GM19395 (cell line): ENCODE data around the gene PHF12.
"Not testable (repeated sequence)": the region's sequence is repeated elsewhere in the genome, so short reads cannot be mapped to it uniquely, and the experiment has no call there.

ENCODE experiments used
- ATAC-seq: cut with Tn5 transposase; IDR thresholded peaks from one replicate; pipeline ENCODE4 v1.9.1; 2021; ENCODE audit warnings: mild to moderate bottlenecking, moderate library complexity; ENCODE audit not compliant: unreplicated experiment

Gene PHF12

DNA sequence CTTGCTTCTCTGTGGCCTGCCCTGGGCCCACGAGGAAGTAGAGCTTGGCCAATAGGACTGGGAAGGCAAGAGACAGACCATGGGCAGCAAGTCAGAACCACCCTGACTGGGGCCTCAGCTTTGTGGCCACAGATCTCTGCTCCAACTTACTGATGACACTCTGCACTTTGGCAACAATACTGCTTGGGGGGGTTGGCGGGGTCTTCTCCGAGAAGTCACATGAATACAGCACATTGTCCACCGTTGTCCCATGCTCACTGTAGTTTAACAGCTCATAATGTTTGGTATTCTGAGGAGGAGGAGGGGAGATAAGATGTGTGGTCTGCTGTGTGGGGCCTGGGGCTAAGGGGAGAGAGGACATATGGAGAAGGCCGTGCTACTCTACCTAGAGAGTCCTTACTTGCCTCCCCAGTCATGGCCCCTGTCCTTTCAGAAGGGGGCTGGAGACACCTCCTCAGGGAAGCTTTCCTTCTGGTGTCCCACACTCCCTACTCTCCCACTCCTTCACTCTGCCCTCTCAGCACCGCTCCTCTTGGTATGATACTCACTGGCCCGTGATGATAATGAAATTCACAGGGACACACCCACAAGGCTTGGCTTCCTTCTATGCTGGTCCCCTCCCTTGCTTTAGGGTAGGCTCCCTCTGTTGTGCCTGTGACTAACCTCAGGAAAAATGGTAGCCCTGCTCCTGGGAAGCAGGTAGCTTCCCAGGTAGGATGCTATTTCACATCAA is 44.4 kb downstream of the PHF12 start:
- no peak for ATAC-seq

DNA sequence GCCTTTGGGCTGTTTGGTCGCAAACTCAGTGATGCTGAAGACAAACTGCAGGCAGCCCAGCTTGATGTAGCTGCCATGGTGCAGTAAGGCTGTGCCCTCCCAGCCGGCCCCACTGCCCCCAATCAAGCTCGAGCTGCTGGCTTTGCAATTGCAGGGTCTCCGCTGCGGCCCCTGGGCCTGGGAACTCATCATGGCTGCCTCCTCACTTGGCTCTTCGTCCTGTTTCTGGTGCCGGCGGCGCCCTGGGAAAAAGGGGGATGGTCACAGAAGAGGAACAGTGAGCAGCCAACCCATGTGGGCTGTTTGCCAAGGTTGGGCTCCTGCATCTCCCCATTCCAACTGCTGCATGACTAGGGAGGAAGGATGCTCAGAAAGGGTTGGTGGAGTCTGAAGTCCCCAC is 45.0 kb downstream of the PHF12 start:
- ATAC-seq: no peak

- ATAC-seq: no peak
Observed at GRCh38 chr17:28904800-28905199, 46.5 kb downstream of the PHF12 start.

DNA sequence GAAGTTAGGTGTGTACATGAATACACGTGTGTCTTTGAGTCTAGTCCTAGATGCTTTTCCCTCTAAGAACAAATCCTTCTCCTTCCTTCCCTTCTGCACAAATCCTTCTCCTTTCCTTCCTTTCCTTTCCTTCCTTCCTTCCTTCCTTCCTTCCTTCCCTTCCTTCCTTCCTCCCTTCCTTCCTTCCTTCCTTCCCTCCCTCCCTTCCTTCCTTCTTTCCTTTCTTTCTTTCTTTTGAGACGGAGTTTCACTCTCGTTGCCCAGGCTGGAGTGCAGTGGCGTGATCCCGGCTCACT is 47.8 kb downstream of the PHF12 start:
- not testable (repeated sequence) for ATAC-seq

- peak; percentile 81 for ATAC-seq
Observed at GRCh38 chr17:28902819-28903545, 48.3 kb downstream of the PHF12 start, which contains the start of gene DHRS13. DHRS13 (minus strand) TSS chr17:28903079; CDS start chr17:28902944, 135 bp downstream.

DNA sequence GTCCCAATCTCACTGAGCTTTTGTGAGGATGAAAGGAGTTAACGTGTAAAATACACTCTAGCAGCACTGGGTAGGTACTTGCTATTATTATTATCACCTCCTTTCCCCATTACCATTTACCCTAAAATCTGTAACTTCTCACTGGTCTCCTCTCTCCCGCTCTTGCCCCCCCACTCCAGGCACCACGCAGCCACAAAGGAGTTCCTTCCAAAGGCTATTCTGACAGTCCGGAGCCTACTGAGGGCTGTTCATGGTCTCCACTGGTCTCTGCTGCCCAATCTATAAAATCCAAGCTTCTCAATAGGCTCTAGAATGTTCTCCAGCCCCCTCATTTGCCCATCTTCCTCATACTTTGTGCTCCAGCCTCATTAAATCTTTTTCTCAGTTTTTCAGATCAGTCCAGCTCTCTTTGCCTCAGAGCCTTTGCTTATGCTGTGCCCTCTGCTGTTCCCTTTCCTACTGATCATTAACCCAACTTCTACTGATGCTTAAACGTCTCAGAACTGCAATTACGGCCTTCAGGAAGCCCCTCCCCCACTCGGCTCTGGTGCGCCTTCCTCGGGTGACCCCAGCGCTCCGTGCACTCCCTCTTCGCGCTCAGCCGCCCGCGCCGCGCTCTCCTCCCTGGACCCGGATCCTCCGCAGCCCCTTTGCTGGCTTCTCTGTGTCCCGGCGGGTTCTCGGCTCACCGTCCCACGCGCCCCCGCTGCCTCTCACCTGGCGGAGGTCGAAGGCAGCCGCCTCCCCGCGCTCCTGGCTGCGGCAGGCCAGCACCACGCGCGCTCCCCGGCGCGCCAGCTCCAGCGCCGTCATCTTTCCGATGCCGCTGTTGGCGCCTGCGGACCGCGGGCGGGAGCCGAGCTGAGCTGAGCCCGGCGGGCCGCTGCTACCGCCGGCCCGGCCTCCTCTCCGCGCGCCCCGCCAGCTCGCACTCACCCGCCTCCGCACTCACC is 49.2 kb downstream of the PHF12 start:
- ATAC-seq: peak; percentile 41

DNA sequence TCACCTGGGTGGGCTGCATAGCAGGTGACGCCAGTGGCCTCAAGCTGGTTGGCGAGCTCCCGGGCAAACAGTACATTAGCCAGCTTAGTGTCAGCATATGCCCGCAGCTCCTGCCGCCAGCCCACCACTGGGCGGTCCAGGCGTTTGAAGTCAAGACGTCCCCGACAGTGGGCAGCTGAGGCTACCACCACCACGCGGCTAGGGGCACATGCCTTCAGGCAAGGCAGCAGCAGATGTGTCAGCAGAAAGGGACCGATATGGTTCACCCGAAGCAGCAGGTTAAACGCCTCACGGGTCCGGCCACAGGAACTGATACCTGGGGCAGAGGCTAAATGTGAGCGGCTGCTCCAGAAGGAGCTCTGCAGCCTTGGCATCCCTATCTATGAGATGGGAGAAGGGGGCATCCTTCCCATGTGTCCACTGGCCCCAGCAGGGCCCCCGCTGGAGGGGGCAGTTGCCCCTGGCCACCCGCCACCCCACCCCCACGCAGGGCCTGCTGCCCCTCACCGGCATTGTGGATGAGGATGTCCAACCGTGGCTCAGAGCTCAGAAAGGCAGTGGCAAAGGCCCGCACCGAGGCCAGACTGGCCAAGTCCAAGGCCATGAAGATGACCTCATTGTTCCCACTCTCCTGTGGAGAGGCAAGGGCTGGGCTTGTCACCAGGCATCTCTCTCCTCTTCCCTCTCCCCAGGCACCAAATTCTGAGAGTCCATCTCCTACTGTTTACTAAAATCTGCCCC is 50.2 kb downstream of the PHF12 start:
- no peak for ATAC-seq

- no peak for ATAC-seq
Observed at GRCh38 chr17:28899212-28899815, 52.0 kb downstream of the PHF12 start.

GRCh38 chr17:28898527-28898955 is 52.8 kb downstream of the PHF12 start:
- no peak for ATAC-seq

- ATAC-seq: no peak
Observed at GRCh38 chr17:28897769-28898526, 53.4 kb downstream of the PHF12 start.

DNA sequence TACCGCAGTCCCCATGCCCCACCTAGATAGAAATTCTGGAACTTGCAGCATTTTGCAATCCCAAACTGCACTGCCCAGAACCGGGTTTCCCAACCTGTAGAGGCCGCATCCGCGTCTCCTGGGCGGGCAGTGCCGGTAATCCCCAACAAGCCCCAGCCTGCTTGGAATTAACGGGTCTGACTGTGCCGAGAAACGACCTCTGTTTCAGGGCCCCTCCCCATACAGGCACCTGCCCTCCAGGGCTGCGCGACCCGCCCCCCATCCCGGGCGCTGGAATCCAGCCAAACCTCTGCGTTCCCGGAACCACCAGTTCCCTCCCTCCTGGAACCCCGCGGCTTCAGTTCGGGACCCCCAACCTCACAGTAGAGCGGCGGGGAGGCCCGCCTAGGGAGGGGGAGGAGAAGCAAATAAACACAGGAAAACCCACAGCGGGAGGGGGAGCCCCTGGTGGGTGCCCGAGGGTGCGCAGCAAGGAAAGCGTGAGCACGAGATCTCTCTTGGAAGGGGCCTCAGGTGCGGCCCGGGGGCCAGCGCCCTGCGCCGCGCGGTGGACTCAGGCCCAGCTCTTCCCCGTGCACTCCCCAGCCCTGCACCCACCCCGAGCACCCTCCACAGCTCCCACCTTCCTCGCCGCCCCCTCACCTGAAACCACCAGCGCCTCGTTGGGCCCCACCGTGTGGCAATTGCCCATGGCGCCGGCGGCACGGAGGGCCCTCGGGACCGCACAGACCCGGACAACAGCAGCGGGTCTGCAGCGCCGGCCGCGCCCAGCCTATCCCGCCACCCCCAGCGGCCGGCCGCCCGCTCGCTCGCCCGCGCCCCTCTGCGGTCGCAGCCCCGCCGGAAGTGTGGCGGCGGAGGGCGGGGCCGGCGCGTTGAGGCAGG is 54.2 kb downstream of the PHF12 start, which contains the start of gene FLOT2:
TSS of gene FLOT2 (minus strand) at position 850 of the 885 bp plus-strand sequence. CDS start at position 691, 159 bp downstream.
- no peak for ATAC-seq

DNA sequence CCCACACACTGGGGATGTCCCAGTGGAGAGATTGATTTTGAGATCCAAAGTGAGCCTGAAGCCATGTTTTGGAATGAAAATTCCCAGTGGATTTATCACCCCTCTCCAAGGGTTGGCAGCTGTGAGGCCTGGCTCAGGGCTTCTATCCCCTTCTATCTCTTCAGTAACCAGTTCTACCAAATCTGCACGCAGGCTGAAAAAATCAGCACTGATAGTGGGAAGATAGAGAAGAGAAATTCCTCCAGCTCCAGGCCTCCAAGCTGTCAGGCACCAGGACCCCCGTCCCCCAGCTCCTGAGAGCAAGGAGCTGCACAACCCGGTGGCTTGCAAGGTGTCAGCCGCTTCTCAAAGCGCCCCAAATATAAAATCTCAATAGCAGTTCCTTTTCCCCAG is 54.8 kb downstream of the PHF12 start:
- no peak for ATAC-seq

DNA sequence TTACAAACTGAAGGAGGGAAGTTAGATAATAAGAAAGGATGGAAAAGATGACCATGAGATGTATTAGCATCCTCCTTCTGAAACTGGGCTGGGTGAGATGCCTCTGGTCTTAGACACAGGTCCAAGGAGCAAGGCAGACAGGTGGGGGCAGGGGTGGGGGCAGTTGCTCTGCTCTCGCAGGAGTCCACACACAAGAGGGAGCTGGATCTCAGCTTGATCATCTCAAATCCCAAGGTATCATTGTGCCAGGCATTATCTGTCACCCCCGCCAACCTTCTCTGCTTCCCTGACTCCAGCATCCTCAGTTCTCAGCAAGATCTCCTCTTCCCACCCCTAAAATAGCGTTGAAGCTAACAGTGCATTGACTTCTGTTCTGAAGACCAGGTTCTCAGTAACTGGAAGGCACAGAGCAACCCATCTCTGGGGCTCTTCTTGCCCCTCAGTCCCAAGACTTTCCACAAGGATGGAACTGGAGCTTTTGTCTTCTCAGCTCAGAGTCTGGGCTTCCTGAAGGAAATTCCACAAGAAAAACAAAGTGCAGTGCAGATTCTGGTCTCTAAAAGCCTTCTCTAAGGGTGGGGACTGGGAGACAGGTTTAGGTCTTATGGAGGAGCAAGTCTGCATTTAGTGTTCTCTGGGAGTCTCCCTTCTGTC is 55.4 kb downstream of the PHF12 start:
- no peak for ATAC-seq

DNA sequence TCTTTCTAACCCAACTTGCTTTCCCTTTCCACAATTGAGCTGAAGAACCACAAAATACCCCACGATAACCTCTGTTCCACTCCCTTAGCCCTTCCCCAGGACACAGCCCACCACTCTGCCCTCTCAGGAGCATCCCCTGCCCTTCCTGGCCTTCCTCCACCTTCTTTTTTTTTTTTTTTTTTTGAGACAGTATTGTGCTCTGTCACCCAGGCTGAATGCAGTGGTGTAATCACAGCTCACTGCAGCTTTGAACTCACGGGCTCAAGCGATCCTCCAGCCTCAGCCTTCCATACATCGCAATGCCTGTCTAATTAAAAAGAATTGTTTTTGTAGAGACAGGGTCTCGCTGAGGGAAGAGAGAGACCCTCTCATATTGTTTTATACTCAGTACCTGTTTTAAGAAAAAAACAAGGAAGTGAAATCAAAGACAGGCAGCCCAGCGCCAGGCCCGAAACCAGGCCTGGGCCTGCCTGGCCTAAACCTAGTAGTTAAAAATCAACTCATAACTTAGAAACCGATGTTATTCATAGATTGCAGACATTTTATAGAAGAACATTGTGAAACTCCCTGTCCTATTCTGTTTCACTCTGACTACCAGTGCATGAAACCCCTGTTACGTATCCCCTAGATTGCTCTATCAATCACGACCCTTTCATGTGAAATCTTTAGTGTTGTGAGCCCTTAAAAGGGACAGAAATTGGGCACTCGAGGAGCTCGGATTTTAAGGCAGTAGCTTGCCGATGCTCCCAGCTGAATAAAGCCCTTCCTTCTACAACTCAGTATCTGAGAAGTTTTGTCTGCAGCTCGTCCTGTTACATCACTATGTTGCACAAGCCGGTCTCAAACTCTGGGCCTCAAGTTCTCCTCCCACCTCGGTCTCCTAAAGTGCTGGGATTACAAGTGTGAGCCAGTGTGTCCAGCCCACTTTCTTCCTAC is 57.8 kb downstream of the PHF12 start:
- ATAC-seq: not testable (repeated sequence)

DNA sequence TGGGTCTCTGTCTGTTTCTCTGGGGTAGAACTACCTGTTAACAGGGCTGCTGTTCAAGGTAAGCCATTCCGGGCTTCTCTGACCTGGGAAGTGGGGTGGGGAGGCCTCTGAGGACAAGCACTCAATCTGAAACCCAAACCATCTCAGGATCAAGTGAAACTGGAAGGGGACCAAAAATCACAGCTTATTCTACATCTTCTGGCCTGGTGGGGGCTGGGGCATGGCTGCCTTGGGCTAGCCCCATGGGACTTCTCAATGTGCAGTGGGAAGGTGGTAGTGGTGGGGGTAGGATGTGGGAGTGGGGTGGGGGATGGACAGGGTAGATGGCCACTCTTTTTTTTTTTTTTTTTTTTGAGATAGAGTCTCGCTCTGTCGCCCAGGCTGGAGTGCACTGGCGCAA is 59.3 kb downstream of the PHF12 start:
- no peak for ATAC-seq

GRCh38 chr17:28891201-28891600 is 60.1 kb downstream of the PHF12 start:
- no peak for ATAC-seq

GRCh38 chr17:28889996-28890395 is 61.3 kb downstream of the PHF12 start:
- no peak for ATAC-seq
